DMS153 (cell line): ENCODE measurements around the gene PPA1.
"Not testable (repeated sequence)": the region's sequence is repeated elsewhere in the genome, so short reads cannot be mapped to it uniquely, and the experiment has no call there.

ENCODE experiments used
- DNase-seq: peaks from one replicate; lab custom pipeline; 2025; lab: John Stamatoyannopoulos, UW

PPA1 gene

DNA sequence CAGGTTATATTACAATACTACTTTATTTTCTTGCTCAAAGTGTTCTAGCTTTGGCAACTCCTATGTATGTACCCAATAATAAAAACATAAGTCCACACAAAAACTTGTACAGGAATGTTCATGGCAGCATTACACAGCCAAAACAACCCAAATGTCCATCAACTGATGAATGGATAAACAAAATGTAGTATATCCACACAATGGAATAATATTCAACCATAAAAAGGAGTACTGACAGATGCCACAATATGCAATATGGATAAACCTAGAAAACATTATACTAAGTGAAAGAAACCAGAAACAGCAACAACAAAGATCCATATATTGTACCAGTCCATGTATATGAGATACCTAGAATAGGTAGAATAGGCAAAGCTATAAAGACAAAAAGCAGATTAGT is 21.0 kb downstream of the PPA1 start:
- no peak for DNase-seq

DNA sequence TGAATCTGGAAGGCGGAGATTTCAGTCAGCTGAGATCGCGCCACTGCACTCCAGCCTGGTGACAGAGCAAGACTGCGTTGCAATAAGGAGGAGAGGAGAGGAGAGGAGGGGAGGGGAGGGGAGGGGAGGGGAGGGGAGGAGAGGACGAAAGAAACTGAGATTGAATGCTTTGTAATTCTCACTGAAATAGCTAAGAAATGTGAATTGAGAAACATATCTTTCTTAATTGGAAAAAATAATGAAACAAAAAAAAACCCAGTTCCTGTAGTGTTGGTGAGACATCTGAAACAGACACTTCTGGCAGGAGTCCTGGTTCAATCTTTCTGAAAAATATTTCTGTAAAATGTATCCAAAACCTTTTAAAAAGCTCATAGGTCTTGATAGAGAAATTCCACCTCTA is 26.5 kb downstream of the PPA1 start:
- DNase-seq = no peak

DNA sequence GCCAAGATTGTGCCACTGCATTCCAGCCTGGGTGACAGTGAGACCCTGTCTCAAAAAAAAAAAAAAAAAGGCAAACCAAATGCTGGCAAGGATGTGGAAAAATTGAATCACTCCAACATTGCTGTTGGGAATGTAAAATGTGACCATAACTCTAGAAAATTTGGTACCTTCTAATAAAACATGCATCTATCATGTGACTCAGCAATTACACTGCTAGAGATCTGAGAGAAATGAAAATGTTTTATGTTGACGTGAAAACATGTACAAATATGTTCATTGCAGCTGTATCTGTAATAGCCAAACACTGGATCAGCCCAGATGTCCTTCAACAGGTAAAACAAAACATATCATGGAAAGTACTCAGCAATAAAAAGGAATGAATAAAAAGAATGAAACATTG is 32.1 kb downstream of the PPA1 start:
- DNase-seq = no peak

DNA sequence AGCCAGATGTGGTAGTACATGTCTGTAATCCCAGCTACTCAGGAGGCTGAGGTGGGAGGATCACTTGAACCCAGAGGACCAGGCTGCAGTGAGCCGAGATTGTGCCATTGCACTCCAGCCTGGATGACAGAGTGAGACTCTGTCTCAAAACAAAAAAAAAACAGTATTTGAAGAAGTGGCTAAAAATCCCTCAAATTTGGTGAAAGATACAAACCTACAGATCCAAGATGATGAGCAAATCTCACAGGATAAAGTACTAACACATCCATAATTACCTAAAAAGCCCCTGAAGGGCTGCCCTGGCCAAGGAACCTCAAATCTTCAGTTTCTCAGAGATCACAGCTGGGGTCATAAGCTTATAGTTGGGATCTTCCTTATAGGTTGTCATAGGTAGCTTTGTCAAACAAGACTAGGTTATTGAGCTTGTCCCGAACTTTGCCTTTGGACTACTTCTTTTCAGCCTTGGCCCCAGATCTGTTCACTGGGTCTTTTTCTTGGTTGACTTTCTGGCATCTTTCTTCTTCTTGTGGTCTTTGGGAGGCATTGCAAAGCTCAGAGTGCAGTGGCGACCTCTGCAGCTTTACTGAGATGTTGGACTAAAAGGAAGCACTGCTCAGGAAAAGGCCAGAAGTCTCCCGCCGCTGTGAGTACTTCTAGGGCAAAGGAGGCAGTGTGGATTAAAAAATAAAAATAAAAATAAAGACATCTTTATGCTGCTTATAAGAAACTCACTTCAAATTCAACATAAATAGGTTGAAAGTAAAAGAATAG is 34.3 kb downstream of the PPA1 start:
- no peak for DNase-seq

- no peak for DNase-seq
Observed at GRCh38 chr10:70197235-70197945, 35.8 kb downstream of the PPA1 start.

DNA sequence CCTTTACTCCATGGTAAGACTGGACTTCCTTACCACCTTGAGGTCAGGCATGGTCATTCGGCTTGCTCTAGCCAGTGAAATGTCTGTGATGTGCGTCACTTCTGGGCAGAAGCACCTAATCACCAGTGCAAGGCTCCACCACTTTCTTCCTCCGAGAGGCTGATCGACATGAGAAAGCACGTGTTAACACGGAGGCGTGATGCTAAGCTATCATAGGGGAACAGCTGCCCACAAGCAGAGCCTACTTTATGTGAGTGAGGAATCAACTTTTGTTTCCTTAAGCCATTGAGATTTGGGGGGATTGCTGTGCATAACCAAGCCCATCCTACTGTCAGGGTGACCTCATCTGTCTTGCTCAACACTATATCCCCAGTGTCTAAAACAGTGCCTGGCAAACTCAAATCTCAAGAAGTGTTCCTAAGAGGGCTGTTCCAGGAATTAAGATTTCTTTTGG is 39.8 kb downstream of the PPA1 start:
- DNase-seq = no peak

- no peak for DNase-seq
Observed at GRCh38 chr10:70192326-70192968, 40.8 kb downstream of the PPA1 start.

DNA sequence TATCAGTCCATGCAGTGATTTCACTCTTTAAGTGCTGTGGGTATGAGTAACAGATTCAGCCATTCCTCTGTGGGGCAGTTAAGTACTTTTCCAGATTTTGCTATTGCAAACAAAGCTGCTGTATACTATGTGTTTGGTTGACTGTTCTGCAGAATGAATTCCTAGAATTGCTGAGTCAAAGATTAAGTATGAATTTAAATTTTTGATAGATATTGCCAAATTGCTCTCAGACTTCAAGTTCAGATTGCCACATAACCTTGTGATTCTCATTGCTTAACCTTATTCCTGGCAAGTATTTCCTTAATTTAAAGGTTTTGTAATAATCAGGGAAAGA is 41.3 kb downstream of the PPA1 start:
- DNase-seq = no peak

DNA sequence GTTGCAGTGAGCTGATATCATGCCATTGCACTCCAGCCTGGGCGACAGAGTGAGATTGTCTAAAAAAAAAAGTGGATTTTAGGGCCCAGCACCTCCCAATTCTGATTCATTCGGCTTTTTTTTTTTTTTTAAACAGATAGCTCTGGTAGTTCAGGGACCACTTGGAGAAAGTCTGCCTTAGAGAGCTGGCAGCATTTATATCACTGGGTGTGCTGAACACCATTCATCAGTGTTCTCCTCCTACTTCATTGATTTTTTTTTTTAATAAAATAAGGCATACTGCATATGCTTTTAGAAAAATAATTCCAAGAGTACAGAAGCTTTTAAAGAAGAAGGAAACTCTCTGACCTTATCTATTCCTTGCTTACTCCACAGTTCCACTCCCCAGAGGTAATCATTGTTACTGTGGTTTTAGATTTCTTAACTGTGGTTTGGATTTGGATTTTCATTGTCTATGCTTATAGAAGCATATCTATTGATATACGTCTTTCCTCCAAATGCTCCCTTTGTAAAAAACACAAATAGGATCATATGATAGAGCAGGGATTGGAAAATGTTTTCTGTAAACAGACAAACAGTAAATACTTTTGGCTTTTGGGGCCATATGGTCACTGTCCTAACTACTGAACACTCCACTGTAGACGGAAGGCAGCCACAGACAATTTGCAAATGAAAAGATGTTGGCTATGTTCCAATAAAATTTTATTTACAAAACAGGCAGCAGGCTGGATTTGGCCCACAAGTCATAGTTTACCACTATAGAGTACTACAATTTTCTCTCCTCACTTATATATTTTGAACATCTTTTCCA is 41.9 kb downstream of the PPA1 start:
- no peak for DNase-seq

GRCh38 chr10:70190581-70190980 is 42.6 kb downstream of the PPA1 start:
- DNase-seq = no peak

GRCh38 chr10:70190102-70190501 is 43.1 kb downstream of the PPA1 start:
- DNase-seq = no peak

DNA sequence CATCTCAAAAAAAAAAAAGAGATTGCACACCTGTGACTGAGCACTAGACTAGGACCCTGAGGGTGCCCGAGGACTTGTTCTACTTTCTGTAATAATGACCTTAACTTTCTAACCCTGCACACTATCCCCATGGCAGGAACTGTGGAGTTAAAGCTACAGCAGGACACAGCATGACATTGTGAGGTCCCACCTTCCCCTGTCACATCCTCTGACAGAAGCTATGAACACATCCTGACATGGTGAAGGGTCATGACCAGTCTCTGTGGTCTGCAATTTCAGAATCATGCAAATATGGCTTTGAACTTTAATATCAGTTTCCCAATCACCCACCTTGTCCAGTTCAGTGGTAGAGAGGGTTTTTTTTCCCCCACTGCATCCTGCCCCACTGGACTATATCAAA is 44.5 kb downstream of the PPA1 start:
- DNase-seq = no peak

GRCh38 chr10:70186571-70186970 is 46.7 kb downstream of the PPA1 start:
- no peak for DNase-seq

DNA sequence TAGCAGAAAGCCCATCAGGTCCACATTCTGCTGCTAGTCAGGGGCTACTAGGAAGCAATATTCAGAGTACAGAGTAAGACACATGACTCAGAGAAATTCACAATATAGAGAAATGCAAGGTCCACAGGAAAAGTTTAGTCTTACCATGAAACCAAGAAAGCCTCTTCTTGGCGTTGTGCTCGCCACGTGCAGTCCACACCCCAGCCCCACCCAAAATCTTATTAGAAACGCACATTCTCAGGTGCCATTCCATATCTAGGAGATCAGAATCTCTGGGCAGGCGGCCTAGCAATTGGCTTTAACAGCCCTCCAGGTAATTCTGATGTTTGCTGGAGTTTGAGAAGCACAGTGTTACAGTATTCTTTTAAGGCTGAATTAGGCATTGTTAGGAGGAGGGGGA is 47.1 kb downstream of the PPA1 start:
- no peak for DNase-seq

GRCh38 chr10:70183304-70183703 is 49.9 kb downstream of the PPA1 start:
- no peak for DNase-seq

DNA sequence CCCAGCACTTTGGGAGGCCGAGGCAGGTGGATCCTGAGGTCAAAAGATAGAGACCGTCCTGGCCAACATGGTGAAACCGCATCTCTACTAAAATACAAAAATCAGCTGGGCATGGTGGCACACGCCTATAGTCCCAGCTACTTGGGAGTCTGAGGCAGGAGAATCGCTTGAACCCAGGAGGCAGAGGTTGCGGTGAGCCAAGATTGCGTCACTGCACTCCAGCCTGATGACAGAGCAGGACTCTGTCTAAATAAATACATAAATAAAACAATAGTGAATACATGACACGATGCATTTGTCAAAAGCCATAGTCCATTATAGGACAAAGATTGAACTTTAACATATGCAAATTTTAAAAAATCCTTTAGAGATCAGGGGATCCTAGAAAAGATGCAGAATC is 54.0 kb downstream of the PPA1 start:
- not testable (repeated sequence) for DNase-seq

DNA sequence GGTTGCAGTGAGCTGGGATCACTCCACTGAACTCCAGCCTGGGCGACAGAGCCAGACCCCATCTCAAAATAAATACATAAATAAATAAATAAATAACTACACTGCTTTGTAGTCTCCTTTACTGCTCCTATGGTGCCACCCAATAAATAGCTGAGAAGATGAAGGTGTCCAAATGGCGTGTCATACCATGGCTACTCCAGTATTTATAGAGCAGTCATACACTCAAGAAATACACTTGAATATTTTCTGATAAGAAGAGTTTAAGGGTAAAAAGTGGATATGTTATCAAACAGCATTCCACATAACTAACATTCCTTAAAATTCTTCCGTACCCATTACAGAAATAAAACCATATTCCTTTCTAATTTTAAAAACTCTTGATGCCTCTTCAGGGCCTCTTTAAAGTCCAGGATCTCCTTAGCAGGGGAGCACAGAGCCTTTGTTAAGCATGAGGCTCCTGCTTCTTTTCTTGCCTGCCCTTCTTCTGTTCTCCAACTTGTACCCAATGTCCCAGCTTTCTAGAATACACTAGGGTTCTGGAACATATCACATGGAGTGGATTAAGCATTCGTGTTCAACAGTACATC is 55.0 kb downstream of the PPA1 start:
- DNase-seq = no peak

GRCh38 chr10:70176441-70176840 is 56.8 kb downstream of the PPA1 start:
- DNase-seq = no peak

- DNase-seq = no peak
Observed at GRCh38 chr10:70175516-70175915, 57.7 kb downstream of the PPA1 start.

DNA sequence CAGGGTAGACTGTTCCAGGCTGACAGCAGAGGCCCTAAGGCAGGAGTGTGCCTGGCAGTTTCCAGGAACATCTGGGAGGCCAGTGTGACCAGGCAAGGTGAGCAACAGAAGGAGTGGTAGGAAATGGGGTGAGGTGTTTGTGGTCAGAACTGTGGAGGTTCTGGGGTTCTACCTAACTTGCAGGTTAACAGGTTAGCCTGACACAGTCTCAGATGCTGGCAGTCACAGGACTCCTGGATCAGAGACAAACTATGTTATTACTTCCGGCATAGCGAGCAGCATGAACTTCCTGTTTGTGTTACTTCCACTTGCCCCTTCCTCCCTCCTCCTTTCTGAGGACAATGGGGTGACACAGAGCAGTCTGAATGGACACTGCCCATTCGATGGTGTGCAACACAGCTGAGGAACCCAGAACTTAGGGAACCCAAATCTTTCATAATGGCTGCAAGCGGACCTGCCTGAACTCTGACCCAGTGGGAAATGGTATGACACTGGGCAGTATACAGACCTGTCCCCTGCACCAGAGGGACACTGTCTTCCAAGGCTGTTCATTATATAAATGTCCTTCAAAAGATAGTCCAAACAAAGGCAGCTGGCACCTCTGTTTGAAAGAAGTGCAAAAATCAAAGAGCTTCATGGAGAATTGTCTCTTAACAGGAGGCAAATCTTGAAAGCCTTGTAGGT is 59.0 kb downstream of the PPA1 start:
- DNase-seq = no peak

DNA sequence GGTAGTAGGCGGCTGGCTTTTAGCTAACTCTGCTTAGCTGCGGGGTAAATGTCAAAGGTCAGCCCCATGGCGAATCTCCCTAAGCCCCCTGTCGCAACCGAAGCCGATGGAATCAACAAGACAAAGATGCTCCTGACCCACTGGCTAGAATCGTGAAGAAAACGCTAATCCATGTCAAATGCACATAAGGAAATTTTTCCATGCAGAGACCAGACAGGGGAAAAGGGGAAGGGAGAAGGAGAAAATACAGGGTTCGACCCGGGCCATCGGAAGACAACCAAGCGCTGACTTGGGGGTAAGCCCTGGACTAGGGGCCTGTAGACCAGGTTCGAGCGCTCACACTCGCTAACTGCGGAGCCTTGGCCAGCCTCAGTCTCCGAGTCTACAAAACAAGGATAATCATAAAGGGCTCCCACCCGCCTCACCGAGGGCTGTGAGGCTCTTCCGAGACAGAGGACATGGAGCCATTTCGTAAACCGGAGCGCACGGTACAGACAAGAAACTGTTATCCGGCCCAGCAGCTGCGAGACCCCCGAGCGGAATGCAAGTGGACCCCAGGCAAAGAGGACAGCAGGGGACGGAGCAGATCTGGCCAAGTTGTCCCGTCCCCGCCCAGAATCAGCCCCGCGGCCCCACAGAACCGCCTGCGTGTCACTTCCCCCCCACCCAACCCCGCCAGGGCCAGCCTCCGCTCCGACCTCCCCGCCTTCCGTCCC is 63.4 kb downstream of the PPA1 start:
- no peak for DNase-seq
